HepG2 (cell line): Measurements from ENCODE around the gene CTRL. TPM values are rescaled to one million over a fixed set of nuclear protein-coding genes. Genes with fewer than 3 reads are reported as not detected.
A peak's percentile ranks its signal among the peaks of the same experiment; 100 is the strongest.

ENCODE experiments used
- AGO2 ChIP-seq: fragments of 200-400 bp; formaldehyde crosslinking; optimal IDR thresholded peaks from 2 replicates; pipeline ENCODE3; 2017; ENCODE audit warnings: mild to moderate bottlenecking, low read depth, low read length, moderate library complexity
- FOXO1 ChIP-seq: sonication (generic); formaldehyde crosslinking; IDR thresholded peaks from 2 replicates; pipeline ENCODE4 v1.4.0; 2020; ENCODE audit warnings: missing genetic modification reagents
- HNRNPL ChIP-seq: fragments of 200-400 bp; formaldehyde crosslinking; IDR thresholded peaks from 2 replicates; pipeline ENCODE4 v1.6.1; 2017; ENCODE audit warnings: mild to moderate bottlenecking, low read depth, low read length
- JDP2 ChIP-seq: sonication (generic); formaldehyde crosslinking; IDR thresholded peaks from 2 replicates; pipeline ENCODE4 v1.8.1; 2022; ENCODE audit warnings: missing genetic modification reagents, borderline replicate concordance
- KMT2B ChIP-seq: IDR thresholded peaks from 2 replicates; pipeline ENCODE4 v1.6.1; 2016; ENCODE audit warnings: missing genetic modification reagents, missing compliant biosample characterization
- MYC ChIP-seq: sonication (generic); formaldehyde crosslinking; IDR thresholded peaks from 2 replicates; pipeline ENCODE4 v1.9.0; 2021; ENCODE audit warnings: missing genetic modification reagents, borderline replicate concordance
- POLR2AphosphoS5 ChIP-seq: IDR thresholded peaks from 2 replicates; pipeline ENCODE4 v1.6.1; 2012; ENCODE audit warnings: low read depth, low read length
- SP5 ChIP-seq: IDR thresholded peaks from 2 replicates; pipeline ENCODE4 v1.6.1; 2016; ENCODE audit warnings: low read depth, borderline replicate concordance
- TOE1 ChIP-seq: sonication (generic); formaldehyde crosslinking; IDR thresholded peaks from 2 replicates; pipeline ENCODE4 v1.4.0; 2020; ENCODE audit warnings: mild to moderate bottlenecking, missing genetic modification reagents
- ZKSCAN5 ChIP-seq: sonication (generic); formaldehyde crosslinking; IDR thresholded peaks from 2 replicates; pipeline ENCODE4 v1.5.1; 2020; ENCODE audit warnings: mild to moderate bottlenecking, missing genetic modification reagents
- ZNF205 ChIP-seq: IDR thresholded peaks from 2 replicates; pipeline ENCODE4 v1.6.1; 2018; ENCODE audit warnings: missing biosample characterization, missing genetic modification reagents
- ZNF232 ChIP-seq: sonication (generic); formaldehyde crosslinking; IDR thresholded peaks from 2 replicates; pipeline ENCODE4 v1.4.0; 2020; ENCODE audit warnings: missing genetic modification reagents, borderline replicate concordance
- ZNF432 ChIP-seq: sonication (generic); formaldehyde crosslinking; IDR thresholded peaks from 2 replicates; pipeline ENCODE4 v1.5.0; 2020; ENCODE audit warnings: missing genetic modification reagents, mild to moderate bottlenecking, borderline replicate concordance
- ZNF558 ChIP-seq: sonication (generic); formaldehyde crosslinking; IDR thresholded peaks from 2 replicates; pipeline ENCODE4 v1.9.0; 2022; ENCODE audit warnings: mild to moderate bottlenecking, missing genetic modification reagents, borderline replicate concordance
- polyA plus RNA-seq, 8 experiments: library from polyadenylated mRNA; depleted of rRNA in 3 of 8; stranded (reverse) in 7 of 8; unstranded in 1 of 8; fragments of >200 nt; fragmentation: Illumina TruSeq in 4 of 8; extraction: Trizol in 4 of 8; gene quantifications; 2 replicates each; pipeline versions ENCODE4 v1.2.1 to v1.2.3, GENCODE V29; 2011 to 2016; ENCODE audit warnings: low read depth in 4 of 8, missing spikeins in 1 of 8, mixed read lengths in 1 of 8; ENCODE audit not compliant: insufficient read depth in 1 of 8
- total RNA-seq, 5 experiments: library from RNA; depleted of rRNA; stranded (reverse); fragments of >200 nt; fragmentation: Illumina TruSeq; extraction: Trizol; gene quantifications; 2 replicates each; pipeline ENCODE4 v1.2.3, GENCODE V29; 2016; ENCODE audit warnings: low read depth in 1 of 5
- TF ChIP-seq, protein P1 (sequence below): sonication (generic); formaldehyde crosslinking; IDR thresholded peaks from 2 replicates; pipeline ENCODE4 v1.4.0; 2020; ENCODE audit warnings: missing genetic modification reagents
- TF ChIP-seq, protein P2 (sequence below): sonication (generic); formaldehyde crosslinking; IDR thresholded peaks from 2 replicates; pipeline ENCODE4; 2020; ENCODE audit warnings: missing genetic modification reagents, mild to moderate bottlenecking, borderline replicate concordance
- TF ChIP-seq, protein P3 (sequence below): sonication (generic); formaldehyde crosslinking; IDR thresholded peaks from 2 replicates; pipeline ENCODE4 v1.4.0; 2020; ENCODE audit warnings: mild to moderate bottlenecking, missing genetic modification reagents
- TF ChIP-seq, protein P4 (sequence below): sonication (generic); formaldehyde crosslinking; IDR thresholded peaks from 2 replicates; pipeline ENCODE4 v1.8.0; 2022; ENCODE audit warnings: missing genetic modification reagents, mild to moderate bottlenecking, moderate library complexity, borderline replicate concordance

Gene CTRL
- total and polyA plus RNA-seq, 2 of the 13 experiments (the other 11 are each of a cell fraction or from before 2014, with no cell fraction given): 1.9 to 2.7 TPM

DNA sequence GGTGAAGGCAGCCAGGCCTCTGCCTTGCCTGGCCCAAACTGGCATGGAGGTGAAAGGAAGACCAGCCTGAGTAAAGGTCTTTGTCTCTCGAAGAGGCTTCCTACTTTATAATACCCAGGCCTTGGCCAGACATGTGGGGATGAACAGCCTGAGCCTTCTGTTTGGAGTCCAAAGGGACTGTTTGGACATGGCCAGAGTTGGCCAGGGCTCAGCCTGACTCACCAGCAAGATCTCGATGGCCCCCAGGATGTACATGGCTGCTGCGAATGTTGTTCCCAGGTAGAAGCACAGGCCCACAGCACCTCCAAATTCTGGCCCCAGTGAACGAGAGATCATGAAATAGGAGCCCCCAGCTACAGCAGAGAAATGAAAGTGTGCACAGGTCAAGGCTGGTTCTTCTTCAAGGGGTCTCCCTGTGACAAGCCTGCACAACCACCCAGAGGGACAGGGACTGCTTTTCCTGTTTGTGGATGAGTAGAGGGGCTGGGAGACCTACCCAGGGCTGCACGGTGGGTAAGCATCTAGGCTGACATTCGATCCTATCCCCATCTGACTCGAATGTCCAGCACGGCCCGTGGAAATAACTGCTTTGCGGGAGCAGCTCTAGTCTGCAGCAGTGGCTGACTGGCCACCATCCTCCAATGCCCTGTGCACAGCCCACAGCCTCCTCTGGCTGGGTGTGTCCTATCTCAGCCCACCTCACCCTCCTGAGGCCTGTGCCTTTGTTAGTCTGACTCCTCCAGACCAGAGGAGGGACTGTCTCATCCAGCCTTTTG is 22.9 kb upstream of the CTRL start (continued):
- TF ChIP-seq, protein P1, sequence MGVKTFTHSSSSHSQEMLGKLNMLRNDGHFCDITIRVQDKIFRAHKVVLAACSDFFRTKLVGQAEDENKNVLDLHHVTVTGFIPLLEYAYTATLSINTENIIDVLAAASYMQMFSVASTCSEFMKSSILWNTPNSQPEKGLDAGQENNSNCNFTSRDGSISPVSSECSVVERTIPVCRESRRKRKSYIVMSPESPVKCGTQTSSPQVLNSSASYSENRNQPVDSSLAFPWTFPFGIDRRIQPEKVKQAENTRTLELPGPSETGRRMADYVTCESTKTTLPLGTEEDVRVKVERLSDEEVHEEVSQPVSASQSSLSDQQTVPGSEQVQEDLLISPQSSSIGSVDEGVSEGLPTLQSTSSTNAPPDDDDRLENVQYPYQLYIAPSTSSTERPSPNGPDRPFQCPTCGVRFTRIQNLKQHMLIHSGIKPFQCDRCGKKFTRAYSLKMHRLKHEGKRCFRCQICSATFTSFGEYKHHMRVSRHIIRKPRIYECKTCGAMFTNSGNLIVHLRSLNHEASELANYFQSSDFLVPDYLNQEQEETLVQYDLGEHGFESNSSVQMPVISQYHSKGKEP (CRISPR knock-in tag): no peak
- TF ChIP-seq ZKSCAN5 (CRISPR knock-in tag) (no peak), ZNF432 (0 out of 2 replicates have a peak, but pooled peaks have one; percentile 35), FOXO1 (CRISPR knock-in tag) (no peak), ZNF232 (CRISPR knock-in tag) (no peak), TOE1 (CRISPR knock-in tag) (no peak), JDP2 (no peak), POLR2AphosphoS5 (peak; percentile 20; the same call in 1 of the 2 replicates), SP5 (CRISPR knock-in tag) (no peak), ZNF558 (CRISPR knock-in tag) (no peak), HNRNPL (no peak), AGO2 (peak; percentile 48), KMT2B (CRISPR knock-in tag) (no peak), MYC (CRISPR knock-in tag) (0 out of 2 replicates have a peak, but pooled peaks have one; percentile 17), ZNF205 (no peak)
- TF ChIP-seq, protein P2, sequence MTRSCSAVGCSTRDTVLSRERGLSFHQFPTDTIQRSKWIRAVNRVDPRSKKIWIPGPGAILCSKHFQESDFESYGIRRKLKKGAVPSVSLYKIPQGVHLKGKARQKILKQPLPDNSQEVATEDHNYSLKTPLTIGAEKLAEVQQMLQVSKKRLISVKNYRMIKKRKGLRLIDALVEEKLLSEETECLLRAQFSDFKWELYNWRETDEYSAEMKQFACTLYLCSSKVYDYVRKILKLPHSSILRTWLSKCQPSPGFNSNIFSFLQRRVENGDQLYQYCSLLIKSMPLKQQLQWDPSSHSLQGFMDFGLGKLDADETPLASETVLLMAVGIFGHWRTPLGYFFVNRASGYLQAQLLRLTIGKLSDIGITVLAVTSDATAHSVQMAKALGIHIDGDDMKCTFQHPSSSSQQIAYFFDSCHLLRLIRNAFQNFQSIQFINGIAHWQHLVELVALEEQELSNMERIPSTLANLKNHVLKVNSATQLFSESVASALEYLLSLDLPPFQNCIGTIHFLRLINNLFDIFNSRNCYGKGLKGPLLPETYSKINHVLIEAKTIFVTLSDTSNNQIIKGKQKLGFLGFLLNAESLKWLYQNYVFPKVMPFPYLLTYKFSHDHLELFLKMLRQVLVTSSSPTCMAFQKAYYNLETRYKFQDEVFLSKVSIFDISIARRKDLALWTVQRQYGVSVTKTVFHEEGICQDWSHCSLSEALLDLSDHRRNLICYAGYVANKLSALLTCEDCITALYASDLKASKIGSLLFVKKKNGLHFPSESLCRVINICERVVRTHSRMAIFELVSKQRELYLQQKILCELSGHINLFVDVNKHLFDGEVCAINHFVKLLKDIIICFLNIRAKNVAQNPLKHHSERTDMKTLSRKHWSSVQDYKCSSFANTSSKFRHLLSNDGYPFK (CRISPR knock-in tag): no peak
- TF ChIP-seq, protein P3, sequence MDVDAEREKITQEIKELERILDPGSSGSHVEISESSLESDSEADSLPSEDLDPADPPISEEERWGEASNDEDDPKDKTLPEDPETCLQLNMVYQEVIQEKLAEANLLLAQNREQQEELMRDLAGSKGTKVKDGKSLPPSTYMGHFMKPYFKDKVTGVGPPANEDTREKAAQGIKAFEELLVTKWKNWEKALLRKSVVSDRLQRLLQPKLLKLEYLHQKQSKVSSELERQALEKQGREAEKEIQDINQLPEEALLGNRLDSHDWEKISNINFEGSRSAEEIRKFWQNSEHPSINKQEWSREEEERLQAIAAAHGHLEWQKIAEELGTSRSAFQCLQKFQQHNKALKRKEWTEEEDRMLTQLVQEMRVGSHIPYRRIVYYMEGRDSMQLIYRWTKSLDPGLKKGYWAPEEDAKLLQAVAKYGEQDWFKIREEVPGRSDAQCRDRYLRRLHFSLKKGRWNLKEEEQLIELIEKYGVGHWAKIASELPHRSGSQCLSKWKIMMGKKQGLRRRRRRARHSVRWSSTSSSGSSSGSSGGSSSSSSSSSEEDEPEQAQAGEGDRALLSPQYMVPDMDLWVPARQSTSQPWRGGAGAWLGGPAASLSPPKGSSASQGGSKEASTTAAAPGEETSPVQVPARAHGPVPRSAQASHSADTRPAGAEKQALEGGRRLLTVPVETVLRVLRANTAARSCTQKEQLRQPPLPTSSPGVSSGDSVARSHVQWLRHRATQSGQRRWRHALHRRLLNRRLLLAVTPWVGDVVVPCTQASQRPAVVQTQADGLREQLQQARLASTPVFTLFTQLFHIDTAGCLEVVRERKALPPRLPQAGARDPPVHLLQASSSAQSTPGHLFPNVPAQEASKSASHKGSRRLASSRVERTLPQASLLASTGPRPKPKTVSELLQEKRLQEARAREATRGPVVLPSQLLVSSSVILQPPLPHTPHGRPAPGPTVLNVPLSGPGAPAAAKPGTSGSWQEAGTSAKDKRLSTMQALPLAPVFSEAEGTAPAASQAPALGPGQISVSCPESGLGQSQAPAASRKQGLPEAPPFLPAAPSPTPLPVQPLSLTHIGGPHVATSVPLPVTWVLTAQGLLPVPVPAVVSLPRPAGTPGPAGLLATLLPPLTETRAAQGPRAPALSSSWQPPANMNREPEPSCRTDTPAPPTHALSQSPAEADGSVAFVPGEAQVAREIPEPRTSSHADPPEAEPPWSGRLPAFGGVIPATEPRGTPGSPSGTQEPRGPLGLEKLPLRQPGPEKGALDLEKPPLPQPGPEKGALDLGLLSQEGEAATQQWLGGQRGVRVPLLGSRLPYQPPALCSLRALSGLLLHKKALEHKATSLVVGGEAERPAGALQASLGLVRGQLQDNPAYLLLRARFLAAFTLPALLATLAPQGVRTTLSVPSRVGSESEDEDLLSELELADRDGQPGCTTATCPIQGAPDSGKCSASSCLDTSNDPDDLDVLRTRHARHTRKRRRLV (CRISPR knock-in tag): no peak
- TF ChIP-seq, protein P4, sequence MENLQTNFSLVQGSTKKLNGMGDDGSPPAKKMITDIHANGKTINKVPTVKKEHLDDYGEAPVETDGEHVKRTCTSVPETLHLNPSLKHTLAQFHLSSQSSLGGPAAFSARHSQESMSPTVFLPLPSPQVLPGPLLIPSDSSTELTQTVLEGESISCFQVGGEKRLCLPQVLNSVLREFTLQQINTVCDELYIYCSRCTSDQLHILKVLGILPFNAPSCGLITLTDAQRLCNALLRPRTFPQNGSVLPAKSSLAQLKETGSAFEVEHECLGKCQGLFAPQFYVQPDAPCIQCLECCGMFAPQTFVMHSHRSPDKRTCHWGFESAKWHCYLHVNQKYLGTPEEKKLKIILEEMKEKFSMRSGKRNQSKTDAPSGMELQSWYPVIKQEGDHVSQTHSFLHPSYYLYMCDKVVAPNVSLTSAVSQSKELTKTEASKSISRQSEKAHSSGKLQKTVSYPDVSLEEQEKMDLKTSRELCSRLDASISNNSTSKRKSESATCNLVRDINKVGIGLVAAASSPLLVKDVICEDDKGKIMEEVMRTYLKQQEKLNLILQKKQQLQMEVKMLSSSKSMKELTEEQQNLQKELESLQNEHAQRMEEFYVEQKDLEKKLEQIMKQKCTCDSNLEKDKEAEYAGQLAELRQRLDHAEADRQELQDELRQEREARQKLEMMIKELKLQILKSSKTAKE: no peak
